Mesothelial cell of epicardium (in vitro differentiated cells): ENCODE data around the gene TREX2. TPM values are rescaled to one million over a fixed set of nuclear protein-coding genes. Genes with fewer than 3 reads are reported as not detected.

Experiments
- DNase-seq, 2 experiments: peaks; one replicate each; pipeline ENCODE4 v3.0.0; 2021; ENCODE audit warnings: low spot score in 2 of 2; ENCODE audit not compliant: unreplicated experiment in 2 of 2
- H3K27ac Mint-ChIP-seq: 2 replicates; pipeline ENCODE4 v1.8.0; 2021; ENCODE audit warnings: mixed read lengths
- H3K27me3 Mint-ChIP-seq: 2 replicates; pipeline ENCODE4 v1.8.0; 2021; ENCODE audit warnings: low read depth, mixed read lengths
- H3K36me3 Mint-ChIP-seq: 2 replicates; pipeline ENCODE4 v1.8.0; 2021; ENCODE audit warnings: mixed read lengths
- H3K4me1 Mint-ChIP-seq: 2 replicates; pipeline ENCODE4 v1.8.0; 2021; ENCODE audit warnings: mixed read lengths
- H3K4me3 Mint-ChIP-seq: 2 replicates; pipeline ENCODE4 v1.8.0; 2021; ENCODE audit warnings: mild to moderate bottlenecking, moderate library complexity, mixed read lengths
- H3K9me3 Mint-ChIP-seq: 2 replicates; pipeline ENCODE4 v1.8.0; 2021; ENCODE audit warnings: mixed read lengths
- CTCF ChIP-seq: fragments of 200-600 bp; sonication (generic); IDR thresholded peaks from one replicate; pipeline ENCODE4 v1.5.0; 2021; ENCODE audit warnings: antibody characterized with exemption; ENCODE audit not compliant: unreplicated experiment
- total RNA-seq: library from RNA; stranded (reverse); gene quantifications from 3 replicates; pipeline ENCODE4 v1.2.1, GENCODE V29; 2021

The TREX2 gene
- total RNA-seq, 1 donor from 2014 or later, result 0.83 TPM

DNA sequence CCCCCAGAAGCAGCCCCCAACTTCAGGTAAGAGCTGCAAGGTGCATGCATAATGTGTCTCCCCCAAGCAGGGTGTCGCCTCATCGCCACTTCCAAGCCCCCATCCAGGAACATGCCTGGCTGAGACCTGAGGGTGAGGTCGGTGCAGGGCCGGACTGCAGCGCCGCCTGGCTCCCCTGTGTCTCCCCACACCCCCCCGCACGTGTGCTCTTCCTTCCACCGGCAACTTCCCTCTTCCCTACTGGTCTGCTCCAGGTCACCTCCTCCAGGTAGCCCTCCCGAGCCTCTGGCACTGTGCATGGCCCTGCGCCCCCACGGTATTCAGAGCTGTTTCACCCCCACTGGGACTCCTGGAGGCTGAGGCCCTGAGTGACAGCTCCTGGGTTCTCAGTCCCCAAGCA, 46.7 kb upstream of the TREX2 start:
- no peaks in the 10 kb centered on the region for H3K27me3 Mint-ChIP-seq
- H3K9me3 Mint-ChIP-seq, result no peaks in the 10 kb centered on the region
- no peak for TF ChIP-seq CTCF
- no peak for DNase-seq
- H3K36me3 Mint-ChIP-seq, result no peaks in the 10 kb centered on the region
- peaks cover 17% of the 10 kb centered on the region for H3K4me1 Mint-ChIP-seq
- H3K4me3 Mint-ChIP-seq, result no peak overlapping the region
- no peak overlapping the region for H3K27ac Mint-ChIP-seq

GRCh38 chrX:153491918-153492317, 46.1 kb upstream of the TREX2 start:
- no peak for TF ChIP-seq CTCF
- no peak for DNase-seq
- no peaks in the 10 kb centered on the region for H3K9me3 Mint-ChIP-seq
- no peak overlapping the region for H3K4me3 Mint-ChIP-seq
- no peaks in the 10 kb centered on the region for H3K36me3 Mint-ChIP-seq
- H3K27ac Mint-ChIP-seq, result no peak overlapping the region
- H3K4me1 Mint-ChIP-seq, result peaks cover 19% of the 10 kb centered on the region
- H3K27me3 Mint-ChIP-seq, result no peaks in the 10 kb centered on the region

GRCh38 chrX:153491351-153491914, 45.6 kb upstream of the TREX2 start:
- no peak for DNase-seq
- H3K36me3 Mint-ChIP-seq, result no peaks in the 10 kb centered on the region
- H3K27me3 Mint-ChIP-seq, result no peaks in the 10 kb centered on the region
- H3K4me3 Mint-ChIP-seq, result no peak overlapping the region
- H3K27ac Mint-ChIP-seq, result peak overlapping the region; percentile 67
- H3K9me3 Mint-ChIP-seq, result no peaks in the 10 kb centered on the region
- TF ChIP-seq CTCF, result no peak
- peaks cover 24% of the 10 kb centered on the region for H3K4me1 Mint-ChIP-seq

- no peaks in the 10 kb centered on the region for H3K9me3 Mint-ChIP-seq
- H3K27me3 Mint-ChIP-seq, result no peaks in the 10 kb centered on the region
- H3K36me3 Mint-ChIP-seq, result no peaks in the 10 kb centered on the region
- no peak for TF ChIP-seq CTCF
- DNase-seq, result no peak
- peaks cover 24% of the 10 kb centered on the region for H3K4me1 Mint-ChIP-seq
- no peak overlapping the region for H3K4me3 Mint-ChIP-seq
- H3K27ac Mint-ChIP-seq, result no peak overlapping the region
Measured at GRCh38 chrX:153490217-153490930, 44.5 kb upstream of the TREX2 start.

GRCh38 chrX:153488231-153488914, 42.5 kb upstream of the TREX2 start:
- Mint-ChIP-seq H3K4me3 (no peak overlapping the region), H3K9me3 (no peaks in the 10 kb centered on the region), H3K27ac (peak overlapping the region; percentile 69), H3K4me1 (peaks cover 14% of the 10 kb centered on the region), H3K36me3 (no peaks in the 10 kb centered on the region), H3K27me3 (no peaks in the 10 kb centered on the region)
- DNase-seq, result no peak
- no peak for TF ChIP-seq CTCF
